AG04450 (cell line): ENCODE data around the gene FBXL15. TPM values are rescaled to one million over a fixed set of nuclear protein-coding genes. Genes with fewer than 3 reads are reported as not detected.
A peak's percentile ranks its signal among the peaks of the same experiment; 100 is the strongest.

Experiments
- CTCF ChIA-PET: fragments of 300-600, 350-600 bp; formaldehyde crosslinking; extraction: SDS; loops from one replicate; lab custom pipeline; 2022; ENCODE audit warnings: antibody characterized with exemption, inconsistent platforms; lab: Charles Lee
- POLR2A ChIA-PET: fragments of 350-600 bp; formaldehyde crosslinking; extraction: SDS; loops from one replicate; lab custom pipeline; 2021; ENCODE audit warnings: antibody characterized with exemption, inconsistent platforms; lab: Yijun Ruan, JAX
- DNase-seq: peaks from one replicate; pipeline ENCODE4 v3.0.0-alpha.2; 2011; ENCODE audit warnings: low read depth, low spot score
- H3K27ac ChIP-seq: one replicate; pipeline ENCODE4 v1.5.1; 2012; ENCODE audit warnings: low read depth, low read length, control low read depth
- H3K27me3 ChIP-seq: one replicate; pipeline ENCODE4 v1.6.0; 2012; ENCODE audit warnings: low read length; ENCODE audit not compliant: control insufficient read depth, insufficient read depth
- H3K4me3 ChIP-seq: 2 replicates; pipeline ENCODE4 v1.5.1; 2011; ENCODE audit warnings: mild to moderate bottlenecking, low read depth, low read length, control low read depth
- H3K9me3 ChIP-seq: 2 replicates; pipeline ENCODE4 v1.5.1; 2012; ENCODE audit warnings: low read length; ENCODE audit not compliant: control insufficient read depth, insufficient read depth
- polyA plus RNA-seq: library from polyadenylated mRNA; depleted of rRNA; stranded (reverse); fragments of >200 nt; gene quantifications from 2 replicates; pipeline ENCODE4 v1.2.3, GENCODE V29; 2011
- TF ChIP-seq, protein P1 (sequence below): IDR thresholded peaks from 2 replicates; pipeline ENCODE4 v1.5.1; 2011; ENCODE audit warnings: low read depth, low read length, control low read depth, inconsistent platforms

The FBXL15 gene
- polyA plus RNA-seq, 1 experiment = 2.7 TPM

DNA sequence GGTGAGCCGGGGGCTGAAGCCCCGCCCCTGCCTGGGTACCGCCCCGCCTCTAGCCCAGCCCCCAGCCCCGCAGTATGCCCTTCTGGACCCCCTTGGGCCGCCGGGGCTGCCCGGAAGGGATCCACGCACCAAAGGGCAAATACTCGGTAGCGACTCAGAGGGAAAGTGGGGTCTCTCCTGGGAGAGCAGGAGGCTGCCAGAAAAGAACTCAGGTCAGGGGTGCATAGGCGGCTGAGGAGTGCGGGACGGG, 796 bp downstream of the FBXL15 start:
- Histone ChIP-seq H3K9me3 (no peaks in the 10 kb centered on the region; the same call in 1 of the 2 replicates), H3K27me3 (peaks cover 17% of the 10 kb centered on the region), H3K27ac (no peak overlapping the region), H3K4me3 (peak overlapping the region; percentile 92)
- ChIA-PET POLR2A (interaction anchor here (0.5 to 3.3 kb wide), 7 partner anchors 11 to 252 kb away, joined by 3 to 31 read pairs (median 5); partner anchors contain the start of genes C10orf95 and CUEDC2), CTCF (interaction anchor here (1.0 to 5.0 kb wide), 7 partner anchors 11 to 252 kb away, joined by 3 to 33 read pairs (median 14); partner anchors contain the start of genes CUEDC2 and NFKB2)
- TF ChIP-seq, protein P1, sequence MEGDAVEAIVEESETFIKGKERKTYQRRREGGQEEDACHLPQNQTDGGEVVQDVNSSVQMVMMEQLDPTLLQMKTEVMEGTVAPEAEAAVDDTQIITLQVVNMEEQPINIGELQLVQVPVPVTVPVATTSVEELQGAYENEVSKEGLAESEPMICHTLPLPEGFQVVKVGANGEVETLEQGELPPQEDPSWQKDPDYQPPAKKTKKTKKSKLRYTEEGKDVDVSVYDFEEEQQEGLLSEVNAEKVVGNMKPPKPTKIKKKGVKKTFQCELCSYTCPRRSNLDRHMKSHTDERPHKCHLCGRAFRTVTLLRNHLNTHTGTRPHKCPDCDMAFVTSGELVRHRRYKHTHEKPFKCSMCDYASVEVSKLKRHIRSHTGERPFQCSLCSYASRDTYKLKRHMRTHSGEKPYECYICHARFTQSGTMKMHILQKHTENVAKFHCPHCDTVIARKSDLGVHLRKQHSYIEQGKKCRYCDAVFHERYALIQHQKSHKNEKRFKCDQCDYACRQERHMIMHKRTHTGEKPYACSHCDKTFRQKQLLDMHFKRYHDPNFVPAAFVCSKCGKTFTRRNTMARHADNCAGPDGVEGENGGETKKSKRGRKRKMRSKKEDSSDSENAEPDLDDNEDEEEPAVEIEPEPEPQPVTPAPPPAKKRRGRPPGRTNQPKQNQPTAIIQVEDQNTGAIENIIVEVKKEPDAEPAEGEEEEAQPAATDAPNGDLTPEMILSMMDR = no peak
- no peak for DNase-seq

DNA sequence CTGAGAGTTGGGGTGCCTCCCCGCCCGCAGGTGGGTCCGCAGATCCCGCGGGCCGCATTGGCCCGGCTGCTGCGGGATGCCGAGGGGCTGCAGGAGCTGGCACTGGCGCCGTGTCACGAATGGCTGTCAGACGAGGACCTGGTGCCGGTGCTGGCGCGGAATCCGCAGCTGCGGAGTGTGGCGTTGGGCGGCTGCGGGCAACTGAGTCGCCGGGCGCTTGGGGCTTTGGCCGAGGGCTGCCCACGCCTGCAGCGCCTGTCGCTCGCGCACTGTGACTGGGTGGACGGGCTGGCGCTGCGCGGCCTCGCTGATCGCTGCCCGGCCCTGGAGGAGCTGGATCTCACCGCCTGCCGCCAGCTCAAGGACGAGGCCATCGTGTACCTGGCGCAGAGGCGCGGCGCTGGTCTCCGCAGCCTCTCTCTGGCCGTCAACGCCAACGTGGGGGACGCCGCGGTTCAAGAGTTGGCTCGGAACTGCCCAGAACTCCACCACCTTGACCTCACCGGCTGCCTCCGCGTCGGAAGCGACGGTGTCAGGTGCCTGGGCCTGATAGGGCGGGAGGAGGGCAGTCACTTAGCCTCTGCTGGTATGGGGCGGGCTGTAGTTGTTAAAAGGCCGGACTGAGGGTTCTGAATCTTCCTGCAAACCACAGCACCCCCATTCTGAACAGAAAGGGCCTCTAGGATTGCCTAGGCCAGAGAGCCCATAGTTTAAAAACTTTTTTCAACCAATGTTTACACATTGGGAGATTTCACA, 1.3 kb downstream of the FBXL15 start:
- peak overlapping the region; percentile 21 for H3K27ac ChIP-seq
- DNase-seq = no peak
- POLR2A ChIA-PET = interaction anchor here (1.0 to 3.3 kb wide), 7 partner anchors 11 to 252 kb away, joined by 3 to 31 read pairs (median 6); partner anchors contain the start of genes C10orf95 and CUEDC2
- H3K9me3 ChIP-seq = no peaks in the 10 kb centered on the region; the same call in 1 of the 2 replicates
- H3K4me3 ChIP-seq = peak overlapping the region; percentile 92
- CTCF ChIA-PET = interaction anchor here (1.0 to 5.0 kb wide), 10 partner anchors 10 to 253 kb away, joined by 3 to 33 read pairs (median 9); partner anchors contain the start of genes CUEDC2 and NFKB2
- peaks cover 16% of the 10 kb centered on the region for H3K27me3 ChIP-seq
- TF ChIP-seq, protein P1 = no peak

DNA sequence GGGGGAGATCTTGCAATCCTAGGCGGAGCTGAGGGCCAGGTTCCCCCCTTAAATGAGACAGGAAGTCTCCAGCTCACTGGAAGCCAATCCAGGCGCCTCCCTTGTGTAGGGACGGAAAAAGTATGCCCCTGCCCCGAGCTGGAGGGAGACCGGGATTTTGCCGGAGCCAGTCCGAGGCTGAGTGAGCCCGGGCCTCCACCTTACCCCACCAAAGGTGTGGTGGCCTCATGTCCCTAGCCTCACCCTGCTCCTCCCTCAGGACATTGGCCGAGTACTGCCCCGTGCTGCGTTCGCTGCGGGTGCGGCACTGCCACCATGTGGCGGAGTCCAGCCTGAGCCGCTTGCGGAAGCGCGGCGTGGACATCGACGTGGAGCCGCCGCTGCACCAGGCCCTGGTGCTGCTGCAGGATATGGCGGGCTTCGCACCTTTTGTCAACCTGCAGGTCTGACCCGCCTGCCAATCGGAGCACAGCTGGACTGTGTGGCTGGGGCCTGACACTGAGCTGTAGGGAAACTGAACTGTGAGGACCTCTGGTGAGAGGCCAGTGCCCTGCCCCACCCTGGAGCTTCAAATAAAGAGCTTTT, 2.0 kb downstream of the FBXL15 start:
- H3K27me3 ChIP-seq = peaks cover 11% of the 10 kb centered on the region
- no peak for DNase-seq
- no peaks in the 10 kb centered on the region; the same call in 1 of the 2 replicates for H3K9me3 ChIP-seq
- peak overlapping the region; percentile 21 for H3K27ac ChIP-seq
- TF ChIP-seq, protein P1 = peak; percentile 81
- ChIA-PET POLR2A (interaction anchor here (1.0 to 3.3 kb wide), 7 partner anchors 10 to 253 kb away, joined by 3 to 31 read pairs (median 4); partner anchors contain the start of genes C10orf95 and CUEDC2), CTCF (interaction anchor here (0.7 to 5.0 kb wide), 16 partner anchors 9 to 253 kb away, joined by 3 to 33 read pairs (median 6); partner anchors contain the start of genes CUEDC2 and NFKB2)
- peak overlapping the region; percentile 92 for H3K4me3 ChIP-seq

DNA sequence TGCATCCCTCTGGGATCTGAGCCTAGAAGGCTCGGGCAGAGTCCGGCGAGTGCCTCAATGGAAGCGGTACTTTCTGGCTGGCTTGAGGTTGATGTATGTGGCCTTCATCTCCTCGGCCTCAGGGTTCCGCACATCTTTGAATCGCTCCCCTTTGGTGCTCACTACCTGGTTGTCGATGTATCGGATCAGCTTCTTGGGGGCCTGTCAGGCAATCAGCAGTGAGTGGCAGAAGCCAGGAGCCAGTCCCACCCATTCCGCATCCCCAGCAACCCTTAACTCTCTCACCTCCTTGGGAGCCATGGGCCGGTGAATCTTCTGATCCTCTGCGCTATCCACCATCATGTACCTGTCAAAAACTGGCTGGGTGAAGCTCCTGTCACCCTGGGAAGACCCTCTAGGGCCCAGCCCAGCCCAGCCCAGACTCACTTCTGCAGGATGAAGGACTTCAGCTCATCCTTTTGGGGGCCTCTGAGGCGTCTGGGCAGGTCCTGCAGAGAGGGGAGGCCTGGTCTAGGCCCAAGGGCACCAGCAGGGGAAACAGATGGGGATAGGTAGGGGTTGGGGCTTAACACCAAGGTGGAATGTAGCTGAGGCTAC, 2.8 kb downstream of the FBXL15 start:
- Histone ChIP-seq H3K27ac (no peak overlapping the region), H3K4me3 (no peak overlapping the region), H3K9me3 (no peaks in the 10 kb centered on the region; the same call in 1 of the 2 replicates), H3K27me3 (peaks cover 7% of the 10 kb centered on the region)
- TF ChIP-seq, protein P1 = no peak
- POLR2A ChIA-PET = interaction anchor here (1.0 to 3.3 kb wide), 5 partner anchors 9 to 254 kb away, joined by 3 to 31 read pairs (median 6); partner anchors contain the start of genes C10orf95 and CUEDC2
- no peak for DNase-seq
- CTCF ChIA-PET = interaction anchor here (0.7 to 5.0 kb wide), 14 partner anchors 8 to 254 kb away, joined by 3 to 33 read pairs (median 4); partner anchors contain the start of genes CUEDC2 and NFKB2
